Measurements from ENCODE around the gene GEN1. TPM values are rescaled to one million over a fixed set of nuclear protein-coding genes. Genes with fewer than 3 reads are reported as not detected.

The GEN1 gene
- total and polyA plus RNA-seq, 10 of the 15 experiments (the other 5 are each of a cell fraction or from before 2014, with no cell fraction given), result 6.0 to 49.6 (median 36.0) TPM

GRCh38 chr2:17771956-17772355 is 18.0 kb downstream of the GEN1 start:
- H3K79me2 ChIP-seq (ENCODE audit: control insufficient read depth, insufficient read depth, low read length), result no peaks in the 10 kb centered on the region
- ChIA-PET RAD21 (ENCODE audit: unreplicated experiment) (interaction anchor here (0.7 to 1.4 kb wide), 3 partner anchors 9 to 17 kb away, joined by 3 read pairs; no protein-coding TSS in a partner anchor), POLR2A (no interaction called here), SMC1A (ENCODE audit: uncharacterized antibody, unreplicated experiment) (interaction anchor here (0.7 to 1.7 kb wide), 11 partner anchors 9 to 58 kb away, joined by 3 to 9 read pairs (median 3); no protein-coding TSS in a partner anchor), CTCF (interaction anchor here (0.8 to 1.4 kb wide), 3 partner anchors 39 to 346 kb away, joined by 3 to 4 read pairs (median 3); no protein-coding TSS in a partner anchor)
- H3K4me2 ChIP-seq (ENCODE audit: control insufficient read depth, insufficient read depth), result no peak overlapping the region
- DNase-seq (ENCODE audit: low read depth, low spot score) (no peak), ATAC-seq (no peak), FAIRE-seq (no peak)
- 98% methylated on average over 2 of the region's 2 CpGs for WGBS (ENCODE audit: insufficient coverage, insufficient replicate concordance, low lambda C conversion rate, missing lambda C conversion rate)
- no peaks in the 10 kb centered on the region for H4K20me1 ChIP-seq (ENCODE audit: control insufficient read depth, insufficient read depth)
- H2AFZ ChIP-seq (ENCODE audit: control insufficient read depth, low read depth, low read length), result no peak overlapping the region
- no peak for TF ChIP-seq ZNF622 (IDR thresholded peaks at IDR 0.05)
- no peak for TF ChIP-seq CREB1 (IDR thresholded peaks at IDR 0.05; ENCODE audit: low read depth)
- TF ChIP-seq STAT1 (conservative IDR thresholded peaks at IDR 0.05), result no peak
- TF ChIP-seq KDM1A (IDR thresholded peaks at IDR 0.05; ENCODE audit: borderline replicate concordance), result no peak
- TF ChIP-seq ZNF384 (IDR thresholded peaks at IDR 0.05; ENCODE audit: borderline replicate concordance, low read depth, low read length), result no peak
- no peak for TF ChIP-seq HDAC2 (IDR thresholded peaks at IDR 0.05)
- TF ChIP-seq TBL1XR1 (IDR thresholded peaks at IDR 0.05; ENCODE audit: low read depth, low read length), result no peak
- TF ChIP-seq ZNF592 (IDR thresholded peaks at IDR 0.05), result no peak
- no peak for TF ChIP-seq SMAD1 (IDR thresholded peaks at IDR 0.05; ENCODE audit: low read depth, partially characterized antibody)
- TF ChIP-seq FOS (IDR thresholded peaks at IDR 0.05; ENCODE audit: borderline replicate concordance, extremely low read depth, insufficient read length), result no peak
- no peak for TF ChIP-seq TCF12 (IDR thresholded peaks at IDR 0.05; ENCODE audit: low read depth, low read length)
- no peak for TF ChIP-seq ZNF274 (IDR thresholded peaks at IDR 0.05; ENCODE audit: insufficient read depth, insufficient read length)
- TF ChIP-seq NFYB (IDR thresholded peaks at IDR 0.05; ENCODE audit: insufficient read depth, low read depth, low read length), result no peak
- no peak for TF ChIP-seq ETV6 (conservative IDR thresholded peaks at IDR 0.05 in 1 of 2, IDR thresholded peaks at IDR 0.05 in 1 of 2; ENCODE audit: borderline replicate concordance in 1 of 2, low read depth in 1 of 2)
- TF ChIP-seq SIX5 (IDR thresholded peaks at IDR 0.05; ENCODE audit: low read depth, low read length, severe bottlenecking), result no peak
- TF ChIP-seq RAD51 (IDR thresholded peaks at IDR 0.05), result no peak
- no peaks in the 10 kb centered on the region for H3K4me1 ChIP-seq (ENCODE audit: control insufficient read depth, insufficient read depth, low read length)
- H3K36me3 ChIP-seq (ENCODE audit: control insufficient read depth in 2 of 2, insufficient read depth in 2 of 2, low read length in 1 of 2), result peaks cover 1 to 11% of the 10 kb centered on the region in 2 experiments
- no peaks in the 10 kb centered on the region for H3K9me3 ChIP-seq (replicated peaks; ENCODE audit: control insufficient read depth, insufficient read depth, low read length)
- intact Hi-C loops (cut with micrococcal nuclease; ENCODE audit: unreplicated experiment), result no loop called here
- no TSS peak for BruUV-seq (replicated peaks)
- no peaks in the 10 kb centered on the region for H3K27me3 ChIP-seq (replicated peaks in 1 of 2; ENCODE audit: control insufficient read depth in 2 of 2, insufficient read depth in 2 of 2, low read length in 1 of 2)
- in situ Hi-C loops (cut with MboI), result no loop called here
- H3K27ac ChIP-seq (ENCODE audit: control insufficient read depth, insufficient read depth), result no peak overlapping the region
- H3K4me3 ChIP-seq, result no peak overlapping the region
- H3K9ac ChIP-seq (ENCODE audit: control insufficient read depth, insufficient read depth, low read length), result no peak overlapping the region
